GM18519 (cell line): ENCODE data around the gene EIF4E3.

Experiments used
- ATAC-seq: cut with Tn5 transposase; IDR thresholded peaks from one replicate; pipeline ENCODE4 v1.9.1; 2021; ENCODE audit warnings: mild to moderate bottlenecking, moderate library complexity; ENCODE audit not compliant: unreplicated experiment, low FRiP score

EIF4E3 gene

GRCh38 chr3:71692139-71692538 lies 33.1 kb downstream of the EIF4E3 start:
- ATAC-seq = no peak

GRCh38 chr3:71690341-71690841 lies 34.8 kb downstream of the EIF4E3 start:
- ATAC-seq = no peak

- peak; percentile 47 for ATAC-seq
Observed at GRCh38 chr3:71689291-71689690, 35.9 kb downstream of the EIF4E3 start.

GRCh38 chr3:71688121-71688520 lies 37.1 kb downstream of the EIF4E3 start:
- ATAC-seq = no peak

- ATAC-seq = no peak
Observed at GRCh38 chr3:71685686-71686085, 39.5 kb downstream of the EIF4E3 start.

- no peak for ATAC-seq
Observed at GRCh38 chr3:71684757-71685386, 40.3 kb downstream of the EIF4E3 start.

GRCh38 chr3:71684046-71684756 lies 41.0 kb downstream of the EIF4E3 start:
- no peak for ATAC-seq

GRCh38 chr3:71681224-71681668 lies 44.0 kb downstream of the EIF4E3 start:
- no peak for ATAC-seq

- ATAC-seq = no peak
Observed at GRCh38 chr3:71680603-71681002, 44.6 kb downstream of the EIF4E3 start.

GRCh38 chr3:71676931-71677330 lies 48.3 kb downstream of the EIF4E3 start:
- no peak for ATAC-seq

GRCh38 chr3:71673486-71673885 lies 51.7 kb downstream of the EIF4E3 start:
- no peak for ATAC-seq

GRCh38 chr3:71672807-71673206 lies 52.4 kb downstream of the EIF4E3 start:
- no peak for ATAC-seq

- no peak for ATAC-seq
Observed at GRCh38 chr3:71672340-71672739, 52.9 kb downstream of the EIF4E3 start.

GRCh38 chr3:71671216-71671845 lies 53.9 kb downstream of the EIF4E3 start:
- ATAC-seq = no peak

GRCh38 chr3:71662568-71662967 lies 62.6 kb downstream of the EIF4E3 start:
- no peak for ATAC-seq

- no peak for ATAC-seq
Observed at GRCh38 chr3:71662056-71662455, 63.1 kb downstream of the EIF4E3 start.

GRCh38 chr3:71659864-71660591 lies 65.2 kb downstream of the EIF4E3 start:
- ATAC-seq = no peak

GRCh38 chr3:71657831-71658530 lies 67.2 kb downstream of the EIF4E3 start:
- ATAC-seq = no peak

GRCh38 chr3:71655061-71655460 lies 70.1 kb downstream of the EIF4E3 start:
- no peak for ATAC-seq

GRCh38 chr3:71653414-71653807 lies 71.8 kb downstream of the EIF4E3 start:
- no peak for ATAC-seq
